IPS DF 19.7 (cell line): ENCODE data around the gene EEPD1.
"Not testable (repeated sequence)": the region's sequence is repeated elsewhere in the genome, so short reads cannot be mapped to it uniquely, and the experiment has no call there.

ENCODE experiments used
- DNase-seq: peaks from one replicate; pipeline ENCODE4 v3.0.0-alpha.2; 2013; ENCODE audit warnings: low read depth, low spot score

EEPD1 gene

DNA sequence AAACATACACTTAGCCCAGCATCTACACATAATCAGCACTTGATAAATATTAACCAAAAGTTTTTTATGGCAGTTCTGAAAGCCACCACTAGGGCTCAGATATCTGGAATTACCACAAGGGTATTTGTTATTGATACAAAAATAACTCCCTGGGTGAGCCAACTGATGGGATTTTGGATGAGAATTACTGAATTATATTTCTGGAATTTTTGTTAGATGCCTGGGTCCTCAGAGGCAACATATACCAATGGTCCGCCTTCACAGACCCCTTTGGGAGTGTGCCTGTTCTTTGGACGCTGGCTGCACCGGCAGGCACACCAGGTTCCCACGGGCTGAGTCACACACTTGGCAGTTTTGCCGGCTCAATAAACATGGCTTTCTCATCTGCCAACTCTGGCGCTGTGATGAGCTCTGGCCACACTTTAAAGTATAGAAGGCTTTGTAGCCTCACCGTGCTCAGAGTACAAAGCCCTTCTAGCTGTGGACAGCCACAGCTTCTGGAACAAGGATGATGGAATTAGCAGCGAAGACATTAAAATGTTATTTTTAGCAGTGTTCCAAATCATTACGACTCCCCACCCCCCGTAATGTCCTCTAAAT is 24.5 kb upstream of the EEPD1 start:
- no peak for DNase-seq

DNA sequence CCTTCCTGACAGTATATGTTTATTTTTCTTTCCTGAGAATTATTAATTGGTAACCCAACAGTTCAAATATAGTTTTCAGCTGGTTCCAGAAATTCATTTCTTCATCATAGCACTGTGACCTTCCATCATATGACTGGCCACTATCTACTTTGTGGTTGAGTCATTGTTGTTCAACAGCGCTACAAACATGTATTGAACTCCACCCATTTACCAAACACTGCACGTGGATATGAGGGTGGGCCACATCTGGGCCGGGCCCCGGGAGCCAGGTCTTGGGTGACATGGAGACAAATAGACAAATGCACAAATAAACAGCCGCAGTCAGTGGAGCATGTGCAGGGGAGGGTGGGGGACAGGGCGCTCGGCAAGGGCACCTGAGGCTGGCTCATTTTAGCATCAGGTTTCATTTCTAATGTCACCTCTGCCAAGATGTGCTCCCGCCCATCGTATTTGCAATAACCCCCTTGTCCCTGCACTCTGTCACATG is 24.0 kb upstream of the EEPD1 start:
- DNase-seq = no peak

DNA sequence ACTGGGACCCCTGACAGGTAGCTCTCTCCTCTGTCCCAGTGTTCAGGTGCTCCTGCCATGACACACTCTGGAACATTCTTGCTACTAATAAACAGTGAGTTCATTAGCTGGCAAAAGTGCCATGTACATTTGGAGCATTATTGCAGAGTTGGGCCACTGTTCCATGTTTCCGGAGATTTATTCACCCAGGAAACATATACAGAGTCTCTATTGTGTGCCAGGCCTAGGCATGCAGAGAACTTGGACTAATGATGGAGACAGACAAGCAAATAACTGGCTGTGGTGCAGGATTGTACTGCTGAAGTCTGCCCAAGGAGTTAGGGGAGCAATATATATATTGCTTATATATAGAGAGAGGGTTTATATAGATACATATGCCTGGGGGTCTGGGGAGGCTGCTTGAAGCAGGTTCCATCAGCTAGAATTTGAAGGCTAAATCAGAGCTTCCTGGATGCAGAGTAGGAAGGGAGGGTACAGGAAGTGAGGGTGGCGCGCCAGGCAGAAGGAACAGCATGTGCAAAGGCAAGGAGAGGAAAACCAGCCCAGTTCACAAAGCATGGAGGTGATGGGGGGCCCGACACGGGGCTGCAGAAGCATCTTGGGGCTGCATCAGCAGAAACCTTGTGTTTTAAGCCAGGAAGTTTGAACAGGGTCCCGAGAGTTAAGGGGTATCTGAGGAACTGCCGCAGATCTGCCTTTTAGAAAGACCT is 22.7 kb upstream of the EEPD1 start:
- DNase-seq = no peak

DNA sequence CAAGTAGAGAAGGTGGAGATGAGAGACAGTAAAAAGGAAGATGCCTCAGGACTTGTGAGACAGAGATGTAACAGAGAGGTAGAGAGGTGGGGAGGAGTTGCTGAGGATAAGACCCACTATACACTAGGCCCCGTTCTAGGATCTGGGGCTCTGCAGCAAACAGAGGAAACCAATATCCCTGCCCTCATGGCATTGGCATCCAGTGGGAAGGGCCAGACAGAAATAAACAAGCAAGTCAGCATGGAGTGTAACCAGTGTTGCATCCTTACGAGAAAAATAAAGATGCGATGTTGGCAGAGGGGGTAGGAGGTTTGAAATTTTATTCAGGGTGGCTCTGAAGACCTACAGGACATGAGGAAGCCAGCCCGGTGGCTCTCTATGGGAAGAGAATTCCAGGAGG is 22.0 kb upstream of the EEPD1 start:
- DNase-seq = no peak

DNA sequence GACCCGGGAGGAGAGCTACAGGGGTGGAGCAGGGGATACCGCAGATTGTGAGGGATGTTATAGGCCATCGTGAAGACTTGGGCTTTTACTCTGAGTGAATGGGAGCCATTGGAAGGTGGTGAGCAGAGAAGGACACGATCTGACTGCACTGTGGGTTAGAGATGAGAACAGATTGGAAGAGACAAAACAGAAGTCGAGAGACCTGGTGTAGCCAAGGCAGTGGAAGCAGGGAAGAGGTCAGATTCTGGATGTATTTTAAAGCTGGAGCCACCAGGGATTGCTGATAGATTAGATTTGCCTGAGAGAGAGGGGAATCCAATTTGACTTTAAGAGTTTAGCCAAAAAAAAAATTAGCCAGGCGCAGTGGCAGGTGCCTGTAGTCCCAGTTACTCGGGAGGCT is 21.6 kb upstream of the EEPD1 start:
- DNase-seq = no peak

DNA sequence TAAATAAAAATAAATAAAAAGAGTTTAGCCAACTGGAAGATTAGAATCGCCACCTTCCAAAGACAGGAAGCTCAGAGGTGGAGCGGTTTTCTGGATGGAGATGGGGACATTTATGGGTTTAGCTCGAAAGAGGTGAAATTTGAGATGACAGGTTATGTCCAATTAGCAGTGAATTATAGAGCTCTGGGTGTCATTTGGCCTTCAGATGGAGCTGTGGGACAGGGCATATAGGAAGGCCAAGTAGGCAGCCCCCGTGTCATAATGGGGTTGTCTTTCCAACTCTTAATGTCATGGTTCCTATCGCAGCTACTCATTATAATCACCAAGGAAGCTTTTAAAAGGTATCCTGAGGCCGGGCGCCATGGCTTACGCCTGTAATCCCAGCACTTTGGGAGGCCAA is 21.0 kb upstream of the EEPD1 start:
- no peak for DNase-seq

DNA sequence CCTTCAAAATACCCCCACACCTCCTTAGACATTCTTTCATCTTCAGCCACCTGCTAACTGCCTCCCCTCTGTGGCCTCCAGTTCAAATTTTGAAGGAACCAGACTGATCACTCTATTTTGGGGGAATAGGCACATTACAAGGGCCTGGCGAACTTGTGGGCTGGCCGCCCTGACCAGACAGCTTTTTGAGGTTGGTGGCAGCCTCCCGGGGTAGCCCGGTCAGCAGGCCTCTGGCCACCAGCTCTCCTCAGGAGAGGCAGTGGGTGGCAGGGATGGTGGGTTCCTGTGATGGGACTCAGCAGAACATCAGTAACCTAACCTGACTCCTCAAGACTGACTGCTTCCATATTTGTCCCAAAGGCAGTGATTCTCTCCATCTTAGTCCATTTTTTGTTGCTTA is 17.4 kb upstream of the EEPD1 start:
- no peak for DNase-seq

DNA sequence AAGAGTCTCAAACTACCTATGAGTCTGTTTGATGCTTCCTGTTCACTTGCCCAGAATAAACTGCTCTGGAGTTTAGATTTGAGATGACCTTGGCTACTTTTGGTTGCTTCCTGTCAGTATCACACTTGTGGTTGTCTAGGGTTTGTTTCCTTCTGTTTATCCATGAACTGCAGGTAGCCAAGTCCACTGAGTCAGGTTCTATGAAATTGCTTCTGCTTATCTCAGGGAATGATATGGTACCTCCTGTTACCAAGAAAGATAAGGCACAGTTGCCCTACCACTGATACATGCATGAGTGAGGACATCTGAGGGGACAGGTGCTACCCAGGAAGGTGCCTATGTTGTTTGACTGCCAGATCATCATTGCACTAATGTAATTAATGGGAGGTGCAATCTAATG is 15.8 kb upstream of the EEPD1 start:
- no peak for DNase-seq

DNA sequence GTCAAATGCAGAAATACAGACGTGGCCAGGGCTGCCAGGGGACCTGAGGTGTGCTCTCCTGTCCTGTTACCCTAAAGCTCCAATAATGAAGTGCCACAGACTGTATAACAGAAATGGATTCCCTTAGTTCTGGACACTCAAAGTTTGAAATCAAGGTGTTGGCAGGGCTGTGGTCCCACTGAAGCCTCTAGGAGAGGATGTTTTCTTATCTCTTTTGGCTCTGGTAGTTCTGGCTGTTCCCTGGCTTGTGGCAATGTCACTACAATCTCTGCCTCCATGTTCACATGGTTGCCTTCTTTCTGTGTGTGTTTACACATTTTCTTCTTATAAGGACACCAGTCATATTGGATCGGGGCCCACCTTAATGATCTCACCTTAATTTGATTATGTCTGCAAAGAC is 15.3 kb upstream of the EEPD1 start:
- DNase-seq = no peak

DNA sequence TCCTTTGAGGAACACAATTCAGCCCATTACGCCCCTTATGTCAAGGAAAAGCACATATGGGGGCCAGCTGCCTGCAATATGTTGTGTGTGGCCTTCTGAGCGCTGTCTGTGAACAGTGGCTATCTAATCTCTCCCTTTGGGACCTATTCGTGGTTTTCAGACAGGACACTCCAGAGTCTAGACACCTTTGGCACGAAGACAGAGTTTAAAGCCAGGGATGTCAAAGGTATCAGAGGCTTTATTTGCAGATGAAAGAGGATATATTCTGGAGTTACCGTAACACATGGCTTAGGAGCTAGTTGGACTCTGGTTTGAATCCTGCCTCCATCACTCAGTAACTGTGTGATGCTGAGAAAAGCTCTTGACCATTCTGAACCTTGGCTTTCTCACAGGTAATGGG is 14.8 kb upstream of the EEPD1 start:
- no peak for DNase-seq

DNA sequence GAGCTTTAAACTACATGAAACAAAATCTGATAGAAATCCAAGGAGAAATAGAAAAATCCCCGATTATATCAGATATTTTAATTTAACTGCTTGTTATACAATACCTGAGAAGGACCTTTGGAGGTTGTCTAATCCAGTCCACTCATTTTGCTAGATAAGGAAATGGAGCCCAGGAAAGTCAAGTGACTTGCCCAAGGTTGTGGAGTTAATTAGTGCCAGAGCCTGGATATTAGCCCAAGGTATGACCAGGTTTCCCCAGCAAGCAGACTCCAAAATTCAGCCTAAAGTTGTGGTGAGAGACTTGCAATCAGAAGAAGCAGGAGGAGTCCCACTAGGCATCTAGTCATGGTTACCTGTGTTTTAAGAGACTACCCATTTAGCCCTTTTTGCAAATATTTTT is 11.7 kb upstream of the EEPD1 start:
- DNase-seq = no peak

DNA sequence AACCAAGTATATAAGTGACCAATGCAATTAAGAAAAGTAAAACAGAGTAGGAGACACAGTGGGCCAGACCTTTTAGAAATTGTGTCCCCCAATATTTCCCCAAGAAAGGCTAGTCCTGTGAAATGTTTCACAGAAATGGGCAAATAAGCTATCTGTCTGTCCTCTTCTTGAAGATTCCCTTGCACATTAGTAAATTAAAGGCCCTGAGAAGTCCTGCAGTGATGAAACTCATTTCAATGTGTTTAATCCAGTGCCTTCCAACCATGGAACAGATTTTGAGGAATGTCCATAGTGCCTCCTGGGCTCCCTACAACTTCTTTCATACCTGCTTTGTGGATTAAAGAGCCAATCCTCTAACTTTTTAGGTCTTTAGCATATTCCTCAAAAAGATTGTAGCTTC is 11.2 kb upstream of the EEPD1 start:
- no peak for DNase-seq

DNA sequence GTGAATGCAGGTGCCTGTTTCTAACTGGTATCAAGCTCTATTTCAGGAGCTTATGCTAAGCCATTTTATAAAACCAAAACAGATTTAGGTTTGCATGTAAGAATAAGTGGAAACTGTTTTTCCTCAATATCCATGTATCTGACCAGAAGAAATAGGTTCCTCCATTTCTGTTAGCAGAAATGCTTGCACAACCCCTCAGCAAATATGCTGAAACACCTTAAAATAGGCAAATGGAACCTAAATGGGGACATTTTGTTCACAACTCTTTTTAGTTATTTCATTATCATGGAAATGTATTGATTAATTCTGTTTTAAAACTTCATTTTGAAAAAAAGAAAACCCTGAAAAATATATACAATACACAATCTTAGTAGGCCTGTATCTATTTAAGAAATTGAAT is 8.9 kb upstream of the EEPD1 start:
- DNase-seq = no peak

DNA sequence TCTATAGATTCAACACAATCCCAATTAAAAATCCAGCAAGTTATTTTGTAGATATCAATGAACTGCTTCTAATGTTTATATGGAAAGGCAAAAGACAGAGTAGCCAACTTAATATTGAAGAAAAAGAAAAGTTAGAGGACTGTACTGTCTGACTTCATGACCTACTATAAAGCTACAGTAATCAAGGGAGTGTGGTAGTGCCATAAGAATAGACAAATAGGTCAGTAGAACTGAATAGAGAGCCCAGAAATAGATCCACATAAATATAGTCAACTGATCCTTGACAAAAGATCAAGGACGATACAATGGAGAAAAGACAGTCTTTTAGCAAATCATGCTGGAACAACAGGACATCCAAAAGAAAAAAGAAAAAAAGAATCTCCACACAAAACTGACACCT is 7.4 kb upstream of the EEPD1 start:
- no peak for DNase-seq

DNA sequence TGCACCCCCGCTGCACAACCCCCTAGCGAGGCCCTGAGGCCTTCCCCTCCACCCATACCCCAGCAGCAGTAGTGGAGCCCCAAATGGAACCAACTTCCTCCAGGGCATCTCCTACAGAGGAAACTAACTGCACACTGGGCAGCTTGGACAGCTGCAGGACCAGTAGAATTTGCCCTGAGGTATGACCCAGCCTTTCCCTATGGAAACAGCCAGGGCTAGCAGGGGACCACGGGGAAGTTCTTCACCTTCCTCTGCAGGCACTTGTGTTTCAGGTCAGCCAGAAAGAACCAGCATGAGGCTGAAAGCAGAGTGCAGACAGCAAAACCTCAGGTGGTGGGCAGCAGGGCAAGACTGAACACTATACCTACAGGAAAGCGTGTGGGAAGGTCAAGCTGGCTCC is 5.7 kb upstream of the EEPD1 start:
- DNase-seq = no peak

DNA sequence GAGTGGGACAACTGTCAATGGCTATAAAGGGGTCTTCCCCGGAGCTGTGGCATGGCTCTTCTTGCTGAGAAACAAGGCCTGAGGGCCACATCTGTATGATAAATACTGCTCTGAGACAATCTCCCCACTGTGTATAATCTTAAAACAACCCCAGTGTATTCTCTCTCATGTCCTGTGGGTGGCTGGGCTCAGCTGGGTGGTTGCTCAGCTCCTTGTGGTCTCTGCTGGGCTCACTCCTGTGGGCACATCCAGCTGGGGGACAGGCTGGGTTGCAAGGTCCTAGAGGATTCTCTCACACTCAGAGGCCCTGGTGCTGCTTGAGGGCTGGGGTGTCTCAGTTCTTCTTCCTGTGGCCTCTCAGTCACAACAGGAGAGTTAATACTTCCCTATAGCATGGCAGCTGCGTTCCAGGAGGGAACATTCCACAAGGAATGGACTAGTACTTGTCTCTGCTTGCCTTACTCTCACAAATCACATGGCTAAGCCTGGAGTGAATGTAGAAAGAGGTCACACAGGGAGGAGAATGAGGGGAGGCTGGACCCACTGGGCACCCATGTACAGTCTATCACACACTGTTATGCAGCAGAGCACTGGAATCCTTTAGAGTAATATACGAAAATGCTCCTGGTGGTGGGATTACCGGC is 4.5 kb upstream of the EEPD1 start:
- DNase-seq = no peak

DNA sequence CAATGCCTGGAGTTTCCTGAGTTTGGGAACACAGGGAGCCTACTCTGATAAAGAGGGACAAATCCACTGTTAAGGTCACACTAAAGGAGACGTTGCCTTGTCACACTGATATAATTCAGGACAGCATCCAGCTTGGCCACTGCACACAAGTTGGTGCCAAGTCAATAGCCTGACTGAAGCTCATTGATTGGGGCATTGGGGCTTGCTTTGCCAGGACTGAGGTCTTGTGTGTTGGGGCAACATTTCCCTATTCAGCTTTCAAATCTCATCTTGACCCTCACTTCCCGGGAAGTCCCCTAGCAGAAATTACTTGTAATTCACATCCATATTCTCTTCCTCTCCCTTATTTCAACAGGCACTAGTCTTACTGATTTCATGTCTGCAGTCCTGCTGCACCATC is 3.8 kb upstream of the EEPD1 start:
- DNase-seq = not testable (repeated sequence)

DNA sequence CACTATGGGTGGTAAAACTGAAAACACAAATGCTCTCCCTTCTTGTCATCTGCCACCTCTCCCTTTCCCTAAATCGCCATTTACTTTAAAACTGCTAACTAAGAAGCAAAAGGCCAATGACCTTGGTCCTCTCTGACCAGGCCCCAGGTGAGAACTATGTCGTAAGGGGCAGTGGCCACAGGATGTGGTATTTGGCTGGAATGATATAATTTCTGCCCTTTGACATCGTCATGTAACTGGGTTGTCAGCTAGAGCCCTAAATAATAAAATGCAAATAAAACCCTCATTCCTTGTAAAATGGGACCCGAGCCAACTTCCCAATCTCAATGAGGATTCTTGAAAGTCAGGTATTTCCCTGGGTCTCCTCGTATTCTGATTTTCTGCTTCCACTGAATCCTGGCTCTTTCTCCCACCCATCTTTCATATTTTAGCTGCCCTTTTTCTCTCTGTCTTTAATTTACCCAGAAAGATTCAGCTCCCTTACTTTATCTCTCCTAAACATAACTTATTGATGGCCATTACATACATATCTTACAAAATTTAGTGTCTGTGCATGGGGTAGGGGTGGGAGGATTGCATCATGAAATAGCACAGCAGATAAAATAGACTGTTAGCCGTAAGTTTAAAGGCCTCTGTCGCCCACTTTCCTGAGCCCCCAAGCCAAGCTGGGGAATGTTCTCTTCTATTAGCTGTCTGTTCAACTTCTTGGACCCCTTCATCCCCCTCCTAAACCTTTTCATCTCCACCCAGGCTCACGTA is 3.2 kb upstream of the EEPD1 start:
- DNase-seq = no peak

DNA sequence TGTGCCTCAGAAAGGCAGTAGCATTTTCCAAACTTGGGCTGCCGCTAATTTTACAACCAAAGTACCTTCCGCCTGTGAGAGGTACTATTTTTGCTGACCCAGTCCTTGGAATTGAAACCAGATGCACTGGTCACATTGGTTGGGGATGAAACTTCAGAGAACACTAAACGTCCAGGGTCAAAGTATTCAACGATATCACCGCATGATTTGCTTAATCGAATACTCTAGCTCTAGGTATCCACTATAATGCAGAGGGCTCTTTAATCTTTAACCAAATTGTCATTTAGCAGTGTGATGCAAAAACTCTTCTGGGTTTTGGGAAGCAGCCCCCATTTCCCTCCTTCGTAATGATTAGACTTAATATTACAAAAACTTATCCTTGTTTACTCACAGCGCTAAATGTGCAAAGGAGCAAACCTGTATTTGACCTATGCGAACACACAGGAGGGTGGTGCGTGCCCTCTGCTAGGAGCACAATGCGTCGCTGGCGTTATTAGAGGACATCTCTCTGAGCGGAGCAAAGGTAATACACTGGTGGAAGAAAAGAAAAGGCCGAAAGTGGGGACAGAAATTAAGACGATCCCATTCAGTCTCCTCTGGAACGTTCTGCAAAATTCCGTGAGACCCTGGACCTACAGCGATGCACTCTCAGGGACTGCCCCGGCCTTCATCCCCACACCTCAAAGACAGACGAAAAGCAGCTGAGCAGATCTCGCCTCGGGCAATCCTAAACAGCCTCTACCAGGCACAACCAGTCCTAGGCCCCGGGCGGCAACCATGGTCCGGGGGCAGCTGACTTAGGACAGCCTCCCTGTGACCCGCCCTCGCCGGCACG is 916 bp upstream of the EEPD1 start:
- no peak for DNase-seq

DNA sequence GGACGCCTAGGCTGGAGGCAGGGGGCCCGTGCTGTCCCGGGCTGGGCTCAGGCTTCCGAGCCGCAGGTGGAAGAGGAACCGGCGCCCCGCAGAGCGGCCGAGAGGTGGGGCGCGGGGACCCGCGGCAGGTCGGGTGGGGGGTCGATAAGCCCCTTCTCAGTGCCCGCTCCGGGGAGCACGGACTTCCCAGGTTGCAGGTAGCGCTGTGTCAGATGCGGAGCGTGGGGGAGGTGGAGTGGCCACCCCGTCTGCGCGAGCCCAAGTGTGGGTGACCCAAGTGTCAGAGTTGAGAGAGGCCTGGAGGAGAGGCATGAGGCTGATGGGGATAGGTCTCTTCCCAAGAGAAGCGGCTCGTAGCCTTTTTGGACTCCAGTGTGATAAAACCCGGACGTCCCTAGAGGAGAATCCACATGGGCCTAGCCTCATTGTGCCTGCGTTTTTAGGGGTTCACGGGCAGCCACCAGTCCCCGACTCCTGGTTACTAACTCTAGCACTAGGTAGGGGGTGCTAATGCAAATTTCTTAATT is 580 bp downstream of the EEPD1 start:
- DNase-seq = no peak
